ENCODE results near the gene PRM1.
"Not testable (repeated sequence)": the region's sequence is repeated elsewhere in the genome, so short reads cannot be mapped to it uniquely, and the experiment has no call there.

Gene PRM1

DNA sequence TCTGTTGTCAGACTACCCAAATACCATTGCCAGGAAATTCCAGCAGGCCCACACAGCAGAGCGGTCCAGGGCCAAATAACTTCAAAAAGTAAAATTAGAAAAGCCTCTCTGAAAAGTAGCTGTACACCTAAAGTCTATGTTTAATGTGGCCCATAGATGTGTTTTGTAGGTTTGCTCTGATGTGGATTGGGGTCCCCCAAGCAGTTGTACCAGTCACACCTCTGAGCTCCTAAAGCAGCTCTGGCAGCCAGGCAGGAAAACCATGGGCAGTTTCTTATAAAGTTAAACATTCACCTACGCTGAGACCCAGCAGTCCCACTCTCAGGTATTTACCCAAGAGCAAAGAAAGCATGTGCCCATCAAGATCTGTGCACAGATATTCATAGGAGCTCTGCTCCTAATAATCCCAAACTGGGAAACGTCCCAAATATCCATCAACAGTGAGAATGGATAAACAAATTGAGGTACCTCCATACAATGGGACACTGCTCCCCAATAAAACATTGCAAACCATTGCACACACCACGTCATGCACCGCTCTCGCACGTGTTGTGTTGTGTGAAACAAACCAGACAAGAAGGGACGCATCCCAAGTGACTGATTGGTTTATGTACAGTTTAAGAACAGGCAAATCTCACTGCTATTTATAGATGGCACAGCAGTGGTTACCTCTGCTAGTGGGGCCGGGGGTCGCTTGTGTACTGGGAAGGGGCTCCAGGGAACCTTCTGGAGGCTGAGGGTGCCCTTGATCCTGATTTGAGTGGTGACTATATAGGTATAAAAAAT is 15.8 kb upstream of the PRM1 start:
- DNase-seq = no peak

DNA sequence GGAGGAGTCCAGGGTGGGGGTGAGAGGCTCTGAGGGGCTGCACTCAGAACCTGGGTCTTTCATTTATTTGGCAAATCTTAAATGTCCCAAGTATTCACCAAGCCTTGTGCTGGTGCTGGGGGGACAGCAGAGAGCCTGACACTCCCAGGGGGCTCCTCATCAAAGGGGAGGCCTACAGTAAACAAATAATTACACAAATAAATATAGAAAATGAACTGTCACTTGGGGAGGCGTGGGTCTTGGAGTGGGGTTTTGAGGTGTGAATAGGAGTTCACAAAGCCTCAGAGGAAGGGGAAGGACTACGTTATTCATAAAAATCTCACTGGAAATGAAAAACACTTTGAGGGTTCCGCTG is 15.2 kb upstream of the PRM1 start:
- no peak for DNase-seq

DNA sequence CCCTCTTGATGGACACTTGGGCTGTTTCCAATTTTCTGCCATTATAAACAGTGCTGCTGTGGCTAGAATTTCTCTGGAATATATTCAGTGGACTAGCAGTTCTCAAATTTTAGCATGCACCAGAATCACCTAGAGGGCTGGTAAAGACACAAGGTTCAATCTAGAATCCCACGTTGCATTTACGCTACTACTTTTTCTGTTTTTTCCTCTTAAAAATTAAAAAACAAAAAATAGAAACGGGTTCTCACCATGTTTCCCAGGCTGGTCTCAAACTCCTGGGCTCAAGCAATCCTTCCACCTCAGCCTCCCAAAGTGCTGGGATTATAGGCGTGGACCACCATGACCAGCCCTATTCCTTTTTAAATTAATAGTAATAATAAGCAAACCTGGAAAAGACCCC is 14.5 kb upstream of the PRM1 start:
- DNase-seq = no peak

DNA sequence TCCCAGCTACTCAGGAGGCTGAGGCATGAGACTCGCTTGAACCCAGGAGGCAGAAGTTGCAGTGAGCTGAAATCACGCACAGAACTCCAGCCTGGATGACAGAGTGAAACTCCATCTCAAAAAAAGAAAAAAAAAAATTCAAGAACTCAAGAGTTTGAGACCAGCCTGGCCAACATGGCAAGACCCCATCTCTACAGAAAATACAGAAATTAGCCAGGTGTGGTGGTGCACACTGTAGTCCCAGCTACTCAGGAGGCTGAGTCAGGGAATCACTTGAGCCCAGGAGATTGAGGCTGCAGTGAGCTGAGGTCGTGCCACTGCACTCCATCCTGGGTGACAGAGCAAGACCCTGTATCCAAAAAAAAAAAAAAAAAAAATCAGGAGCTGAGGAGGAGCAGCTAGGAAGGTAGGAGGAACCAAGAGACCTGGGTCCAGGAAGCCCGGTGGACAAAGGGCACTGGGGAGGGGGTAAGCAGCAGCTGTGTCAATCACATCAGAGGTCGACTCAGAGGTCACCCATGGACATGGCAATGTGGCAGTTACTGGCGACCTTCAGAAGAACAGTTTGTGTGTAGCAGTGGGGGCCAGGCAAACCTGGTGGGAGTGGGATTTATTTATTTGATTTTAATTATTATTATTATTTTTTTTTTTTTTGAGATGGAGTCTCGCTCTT is 11.1 kb upstream of the PRM1 start:
- DNase-seq = no peak

DNA sequence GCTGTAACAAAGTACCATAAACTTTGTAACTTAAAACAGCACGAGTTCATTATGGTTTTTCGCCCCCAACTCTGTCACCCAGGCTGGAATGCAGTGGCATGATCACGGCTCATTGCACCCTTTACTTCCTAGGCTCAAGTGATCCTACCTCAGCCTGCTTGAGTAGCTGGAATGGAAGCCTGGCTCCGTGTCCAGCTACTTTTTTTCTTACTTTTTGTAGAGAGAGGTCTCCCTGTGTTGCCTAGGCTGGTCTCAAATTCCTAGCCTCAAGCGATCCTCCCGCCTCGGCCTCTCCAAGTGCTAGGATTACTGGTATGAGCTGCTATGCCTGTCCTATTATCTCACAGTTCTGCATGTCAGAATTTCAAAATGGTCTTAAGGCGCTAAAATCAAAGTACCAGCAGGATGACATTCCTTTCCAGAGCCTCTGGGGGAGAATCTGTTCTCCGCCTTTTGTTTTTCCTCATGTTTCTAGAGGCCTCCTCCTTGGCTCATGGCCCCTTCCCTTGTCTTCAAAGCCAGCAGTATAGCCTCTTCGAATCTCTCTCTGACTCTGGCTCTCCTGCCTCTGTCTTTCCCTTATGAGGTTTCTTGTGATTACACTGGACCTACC is 10.1 kb upstream of the PRM1 start:
- no peak for DNase-seq

DNA sequence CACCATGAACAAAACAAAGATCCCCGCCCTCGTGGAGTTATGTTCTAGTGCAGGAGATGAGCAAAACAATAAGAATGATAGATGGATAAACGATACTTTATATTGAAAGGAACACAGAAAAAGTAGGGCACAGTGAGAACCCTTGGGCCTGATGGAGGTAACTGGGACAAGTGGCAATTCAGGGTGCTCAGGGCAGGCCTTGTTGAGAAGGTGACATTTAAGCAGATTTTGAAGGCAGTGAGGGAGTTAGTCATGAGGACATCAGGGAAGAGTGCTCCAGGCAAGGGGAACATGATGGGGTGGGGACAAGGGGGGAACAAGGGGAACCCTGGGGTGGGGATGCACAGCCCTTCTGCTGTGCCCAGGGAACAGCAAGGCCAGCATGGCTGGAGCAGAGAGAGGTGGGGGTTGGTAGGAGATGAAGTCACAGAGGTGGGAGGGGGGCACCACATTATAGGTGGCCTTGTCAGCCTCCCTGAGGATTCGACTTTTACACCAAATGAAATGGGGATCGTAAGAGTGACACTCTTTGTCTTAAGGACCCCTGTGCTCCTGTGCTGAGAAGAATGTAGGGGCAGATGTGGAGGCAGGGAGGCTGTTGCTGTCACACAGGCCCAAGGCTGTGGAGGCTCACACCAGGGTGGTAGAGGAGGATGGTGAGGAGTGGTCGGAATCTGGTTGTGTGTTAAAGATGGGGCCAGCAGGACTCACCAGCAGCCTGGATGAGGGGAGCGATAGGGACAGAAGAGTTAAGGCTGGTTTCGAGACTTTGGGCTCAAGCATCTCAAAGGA is 9.2 kb upstream of the PRM1 start:
- no peak for DNase-seq

DNA sequence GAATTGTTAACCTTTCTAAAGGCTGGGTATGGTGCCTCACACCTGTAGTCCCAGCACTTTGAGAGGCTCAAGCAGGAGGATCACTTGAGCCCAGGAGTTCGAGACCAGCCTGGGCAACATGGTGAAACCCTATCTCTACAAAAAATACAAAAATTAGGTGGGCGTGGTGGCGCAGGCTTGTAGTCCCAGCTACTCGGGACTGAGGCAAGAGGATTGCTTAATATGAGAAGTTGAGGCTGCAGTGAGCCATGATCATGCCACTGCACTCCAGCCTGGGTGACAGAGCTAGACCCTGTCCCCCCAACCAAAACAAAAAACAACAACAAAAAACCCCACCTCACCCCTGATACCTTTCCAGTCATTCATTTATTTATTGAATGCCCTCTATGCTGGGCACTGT is 8.6 kb upstream of the PRM1 start:
- DNase-seq = not testable (repeated sequence)

DNA sequence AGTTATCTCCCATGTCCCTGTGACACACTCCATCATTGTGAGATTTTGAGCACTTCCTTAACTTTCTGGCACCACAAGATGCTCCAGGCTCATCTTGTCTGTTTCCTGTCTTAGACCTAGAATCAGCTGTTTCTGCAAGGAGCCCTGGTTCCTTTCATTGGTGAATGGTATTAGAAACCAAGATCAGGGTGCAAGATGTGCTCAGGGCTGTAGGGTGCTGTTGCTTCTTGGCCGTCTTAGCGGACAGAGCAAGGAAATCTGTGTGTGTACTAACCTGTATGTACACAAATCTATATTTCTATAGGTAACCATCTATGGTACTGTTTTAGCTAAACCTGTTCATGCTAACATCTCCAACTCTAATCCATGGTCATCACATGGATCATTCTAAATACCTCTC is 8.1 kb upstream of the PRM1 start:
- DNase-seq = no peak

DNA sequence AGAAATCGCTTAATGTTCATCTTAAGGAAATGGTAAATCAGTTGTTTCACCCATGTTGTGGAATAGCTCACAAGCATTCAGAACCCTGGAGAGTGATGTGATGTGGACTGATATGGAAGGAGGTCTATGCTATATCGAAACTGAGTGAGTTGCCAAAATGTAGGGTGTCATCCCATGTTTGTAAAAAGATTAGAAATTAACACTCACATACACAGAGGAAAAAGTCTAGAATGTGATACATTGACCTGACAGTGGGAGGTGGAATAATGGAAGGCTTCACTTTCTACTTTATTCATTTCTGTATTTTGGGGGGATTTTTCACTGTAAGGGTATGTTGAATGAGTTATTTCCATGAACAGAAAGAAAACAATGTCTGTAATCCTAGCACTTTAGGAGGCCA is 4.7 kb upstream of the PRM1 start:
- no peak for DNase-seq

DNA sequence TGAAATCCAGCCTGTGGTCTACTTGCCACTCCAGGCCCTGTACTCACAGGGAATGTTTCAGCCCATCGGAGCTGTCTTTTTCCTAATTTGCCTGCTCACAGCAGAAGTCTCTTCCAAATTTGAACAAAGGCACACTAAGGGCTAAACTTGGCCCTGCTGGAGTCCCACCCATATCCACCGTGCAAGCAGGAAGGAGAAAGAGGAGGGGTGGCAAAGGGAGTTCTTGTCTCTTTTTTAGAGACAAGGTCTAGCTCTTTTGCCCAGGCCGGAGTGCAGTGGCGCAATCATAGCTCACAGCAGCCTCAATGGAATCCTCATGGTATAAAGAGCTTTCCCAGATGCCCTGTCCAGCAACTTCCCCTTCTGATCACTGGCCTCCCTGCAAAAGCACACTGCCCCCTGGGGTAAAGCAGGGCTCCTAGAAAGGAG is 2.7 kb upstream of the PRM1 start:
- DNase-seq = no peak

DNA sequence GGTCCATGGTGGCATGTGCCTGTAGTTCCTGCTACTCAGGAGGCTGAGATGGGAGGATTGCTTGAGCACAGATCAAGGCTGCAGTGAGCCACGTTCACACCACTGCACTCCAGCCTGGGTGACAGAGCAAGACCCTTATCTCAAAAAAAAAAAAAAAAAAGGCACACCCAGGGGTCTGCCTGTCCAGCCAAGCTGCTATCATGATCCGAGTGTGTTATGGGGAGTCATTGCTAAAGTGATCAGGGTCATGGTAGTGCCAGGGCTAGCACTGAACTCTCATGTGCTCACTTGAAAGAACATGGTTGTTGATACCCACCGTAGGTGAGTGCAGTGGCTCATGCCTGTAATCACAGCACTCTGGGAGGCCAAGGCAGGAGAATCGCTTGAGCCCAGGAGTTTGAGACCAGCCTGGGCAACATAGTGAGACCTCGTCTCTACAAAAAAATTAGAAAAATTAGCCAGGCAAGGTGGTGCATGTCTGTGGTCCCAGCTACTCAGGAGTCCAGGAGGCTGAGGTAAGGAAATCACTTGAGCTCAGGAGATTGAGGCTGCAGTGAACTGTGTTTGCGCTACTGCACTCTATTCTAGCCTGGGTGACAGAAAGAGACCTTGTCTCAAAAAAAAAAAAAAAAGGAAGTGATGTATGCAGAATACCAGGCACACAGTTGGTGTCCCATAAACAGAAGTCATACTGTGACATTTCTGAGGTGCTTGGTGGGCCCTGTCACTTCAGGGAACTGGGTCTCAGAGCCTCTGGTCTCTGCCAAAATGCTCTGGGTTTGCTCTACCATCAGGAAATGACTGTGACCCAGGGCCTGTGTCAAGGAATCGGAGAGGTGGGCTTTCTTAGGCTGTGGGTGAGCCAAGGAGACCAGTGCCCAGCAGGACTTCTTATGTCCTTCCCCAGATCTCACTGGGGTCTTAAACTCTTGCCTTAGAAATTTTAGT is 2.2 kb downstream of the PRM1 start:
- no peak for DNase-seq

DNA sequence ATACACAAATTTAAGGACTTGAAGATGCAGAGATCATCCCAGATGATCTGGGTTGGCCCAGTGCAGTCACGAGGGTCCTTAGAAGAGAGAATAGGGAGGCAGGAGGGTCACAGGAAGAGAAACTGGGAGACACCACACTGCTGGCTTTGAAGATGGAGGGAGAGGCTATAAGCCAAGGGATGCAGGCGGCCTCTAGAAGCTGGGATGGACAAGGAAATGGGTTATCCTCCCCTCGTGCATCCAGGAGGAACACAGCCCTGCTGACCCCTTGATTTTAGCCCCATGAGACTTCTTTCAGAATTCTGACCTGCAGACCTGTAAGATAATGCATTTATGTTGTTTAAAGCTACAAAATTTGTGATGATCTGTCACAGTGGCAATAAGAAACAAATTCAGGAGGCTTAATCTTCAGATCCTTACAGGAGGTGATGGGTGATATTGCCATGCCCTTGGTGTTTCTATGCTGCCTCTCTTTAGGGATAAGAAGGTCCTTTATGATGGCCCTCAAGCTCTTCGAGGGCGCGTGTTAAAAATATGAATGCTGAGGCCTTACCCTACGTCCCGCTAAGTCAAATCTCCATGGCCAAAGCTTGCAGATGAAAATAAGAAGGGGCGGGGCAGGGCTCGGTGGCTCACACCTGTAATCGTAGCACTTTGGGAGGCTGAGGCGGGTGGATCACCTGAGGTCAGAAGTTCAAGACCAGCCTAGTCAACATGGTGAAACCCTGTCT is 3.4 kb downstream of the PRM1 start:
- no peak for DNase-seq

DNA sequence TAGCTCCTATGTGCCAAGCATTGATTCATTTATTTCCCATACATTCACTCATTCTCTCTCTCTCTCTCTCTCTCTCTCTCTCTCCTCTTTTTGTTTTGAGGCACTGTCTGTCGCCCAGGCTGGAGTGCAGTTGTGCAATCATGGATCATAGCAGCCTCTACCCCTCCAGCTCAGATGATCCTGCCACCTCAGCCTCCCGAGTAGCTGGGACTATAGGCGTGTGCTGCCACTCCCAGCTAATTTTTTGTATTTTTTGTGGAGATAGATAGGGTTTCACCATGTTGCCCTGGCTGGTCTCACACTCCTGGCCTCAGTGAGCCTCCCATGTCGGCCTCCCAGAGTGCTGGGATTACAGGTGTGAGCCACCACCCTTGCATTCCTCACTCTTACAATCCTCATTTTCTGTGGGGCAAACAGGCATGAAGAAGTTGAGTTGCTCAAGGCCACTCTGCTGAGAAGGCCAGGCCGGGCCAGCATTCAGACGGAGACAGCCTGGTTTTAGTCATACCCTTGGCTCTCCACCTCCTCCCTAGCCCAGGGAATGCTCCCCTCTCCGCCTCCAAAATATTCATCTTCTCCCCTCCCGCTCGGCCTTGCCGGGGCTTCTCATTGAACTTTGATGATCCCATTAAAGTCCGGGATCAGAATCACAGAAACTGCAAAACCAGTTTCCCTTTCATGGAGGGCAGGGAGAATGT is 4.1 kb downstream of the PRM1 start:
- DNase-seq = no peak

DNA sequence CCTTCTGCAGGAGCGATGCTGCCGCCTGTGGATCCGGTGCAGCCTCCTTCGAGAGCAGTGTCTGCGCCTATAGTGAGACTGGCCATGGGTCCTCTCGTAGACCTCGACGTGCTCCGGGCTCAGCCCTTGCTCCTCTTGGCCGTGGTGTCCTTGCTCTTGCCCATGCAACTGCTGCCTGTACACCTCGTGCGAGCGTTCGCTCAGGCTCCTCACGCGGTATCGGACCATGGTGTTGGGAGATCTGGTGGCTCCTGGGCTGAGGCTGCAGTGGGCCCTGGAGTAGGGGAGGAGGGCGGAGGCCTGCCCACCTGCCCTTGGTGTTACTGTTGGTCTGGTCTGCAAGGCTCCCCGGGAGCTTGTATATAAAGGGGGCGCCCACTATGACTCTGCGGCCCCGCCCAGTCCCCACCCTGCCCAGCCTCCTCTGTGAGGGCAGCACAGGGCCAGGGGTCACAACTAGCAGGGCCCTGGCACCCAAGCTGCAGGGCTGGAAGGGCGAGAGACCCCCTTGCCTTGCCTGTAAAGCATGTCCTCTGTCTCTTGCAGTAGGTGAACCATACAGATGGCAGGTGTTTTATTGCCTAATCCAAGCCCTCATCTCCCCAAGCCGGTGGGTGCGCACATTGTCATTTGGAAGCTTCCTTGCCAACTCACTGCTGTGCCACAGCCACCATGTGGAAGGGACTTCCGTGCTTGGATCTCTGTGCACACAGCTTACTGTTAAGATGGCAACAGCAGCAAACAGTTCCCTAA is 4.8 kb downstream of the PRM1 start, which contains the start of gene PRM2:
Gene PRM2, minus strand, starts transcription at position 338 of the 753 bp plus-strand sequence. Its CDS starts 110 bp downstream, at position 228.
- DNase-seq = no peak

DNA sequence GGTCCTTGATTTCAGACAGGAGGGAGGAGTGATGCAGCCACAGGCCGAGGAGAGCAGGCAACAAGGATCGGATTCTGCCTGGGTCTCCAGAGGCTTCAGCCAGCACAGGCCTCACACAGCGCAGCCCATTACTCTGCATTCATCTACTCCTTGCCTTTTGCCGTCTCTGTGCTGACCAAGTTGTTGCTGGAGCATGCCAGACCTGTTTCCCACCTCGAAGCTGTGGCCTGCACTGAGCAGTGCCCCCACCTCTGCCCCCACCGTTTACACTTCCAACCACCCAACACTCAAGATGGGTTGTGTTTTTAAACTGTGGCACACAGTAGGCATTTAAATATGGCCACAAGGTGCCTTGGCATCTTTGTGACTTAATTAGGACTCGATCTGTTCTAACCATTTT is 6.2 kb downstream of the PRM1 start:
- DNase-seq = no peak

DNA sequence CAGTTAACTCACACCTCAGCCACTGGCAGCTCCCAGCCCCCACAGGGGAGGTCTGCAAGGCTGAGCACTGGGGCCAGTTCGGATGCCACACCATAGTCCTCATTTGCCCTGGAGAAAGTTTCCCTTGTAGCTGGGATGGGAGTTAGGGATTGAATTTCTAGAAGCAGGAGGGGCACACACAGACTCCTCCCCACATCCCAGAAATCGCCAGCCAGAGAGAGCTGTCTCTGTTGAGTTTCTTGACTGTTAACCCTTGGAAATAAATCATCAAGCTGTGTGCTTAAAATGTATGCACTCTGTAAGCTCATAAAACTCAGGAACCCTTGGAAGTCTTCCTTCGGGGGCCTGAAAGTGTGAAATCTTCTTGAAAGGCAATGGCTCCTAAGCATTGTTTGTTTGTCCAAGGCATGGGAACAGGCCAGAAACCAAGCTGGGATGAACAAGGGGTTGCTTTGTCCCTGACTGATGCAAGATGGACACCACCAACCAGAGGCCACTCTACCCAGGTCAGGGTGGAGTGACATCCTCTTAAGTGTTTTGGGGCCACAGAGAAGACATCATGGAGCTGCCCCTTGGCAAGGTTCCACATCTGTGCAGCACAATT is 7.3 kb downstream of the PRM1 start:
- no peak for DNase-seq

DNA sequence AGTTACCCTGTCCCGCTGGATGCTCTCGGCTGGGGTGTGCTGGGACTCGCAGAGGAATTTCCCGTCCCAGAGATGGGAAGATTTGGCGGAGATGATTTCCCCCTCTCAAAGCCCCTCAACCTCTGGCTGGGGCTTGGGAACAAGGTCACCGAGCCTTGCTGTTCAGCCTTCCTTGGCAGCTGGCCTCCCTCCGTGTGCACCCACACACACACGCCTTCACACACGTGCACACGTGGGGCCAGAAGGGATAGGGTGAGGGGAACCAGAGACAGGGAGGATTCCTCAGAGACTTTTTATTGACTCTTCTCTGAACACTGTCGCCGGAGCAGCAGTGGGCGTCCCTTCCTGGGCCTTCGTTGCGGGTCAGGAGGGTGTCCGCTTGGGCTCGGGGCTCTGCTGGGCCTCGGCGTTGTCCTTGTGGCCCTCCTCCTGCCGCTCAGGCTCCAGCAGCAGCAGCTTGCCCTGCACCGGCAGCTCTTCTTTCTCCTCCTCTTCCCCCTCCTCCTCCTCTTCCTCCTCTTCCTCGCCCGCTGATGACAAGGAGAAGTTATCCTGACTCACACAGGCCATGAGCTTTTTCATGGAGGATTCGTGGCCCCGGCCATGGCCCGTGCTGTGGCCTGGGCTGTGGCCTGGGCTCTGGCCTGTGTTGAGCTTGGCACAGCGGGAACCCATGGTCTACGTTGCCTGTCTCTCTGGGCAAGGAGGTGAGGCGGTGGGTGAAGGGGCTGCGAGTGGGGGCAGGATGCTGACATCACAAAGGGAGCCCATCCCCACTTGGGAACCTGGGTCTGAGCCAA is 8.0 kb downstream of the PRM1 start, which contains the start of gene PRM3:
Gene PRM3, minus strand, starts transcription at position 709 of the 800 bp plus-strand sequence. Its CDS starts 34 bp downstream, at position 675.
- DNase-seq = no peak

DNA sequence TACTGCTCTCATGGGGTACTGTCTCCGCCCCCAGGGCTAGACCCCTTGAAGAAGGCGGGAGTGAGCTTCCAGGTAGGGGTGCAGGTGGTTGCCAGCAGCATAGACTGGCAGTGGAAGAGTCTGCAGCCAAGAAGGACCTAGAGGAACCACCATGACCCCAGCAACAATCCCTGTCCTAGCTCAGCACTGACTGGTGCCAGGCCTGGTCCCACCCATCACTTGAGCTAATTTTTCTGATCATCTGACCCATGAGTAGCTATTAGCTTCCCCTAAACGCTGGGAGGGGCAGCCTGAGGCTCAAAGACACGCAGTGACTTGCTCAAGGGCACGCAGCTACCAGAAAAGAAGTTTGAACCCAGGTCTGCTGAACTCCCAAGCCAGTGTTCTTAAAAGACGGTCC is 8.6 kb downstream of the PRM1 start:
- DNase-seq = no peak

DNA sequence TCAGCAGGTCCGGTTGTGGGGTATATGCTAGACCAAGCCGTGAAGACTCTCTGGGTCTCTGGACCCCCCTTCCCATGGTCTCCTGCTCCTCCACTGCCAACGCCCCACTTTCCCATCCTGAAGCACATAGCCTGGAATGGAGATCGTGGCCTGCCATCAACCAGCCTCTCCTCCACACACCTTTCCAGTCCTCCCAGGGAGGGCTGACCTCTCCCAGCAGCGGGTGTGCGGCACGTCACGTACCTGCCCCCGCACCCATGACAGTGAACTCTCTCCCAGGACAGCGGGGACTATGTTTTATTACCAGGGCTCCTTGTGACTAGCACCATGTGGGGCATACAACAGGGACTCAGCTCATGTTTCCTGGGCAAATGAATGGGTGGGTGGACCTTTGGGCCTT is 9.5 kb downstream of the PRM1 start:
- no peak for DNase-seq
